Frontal cortex (tissue), 4 donors: Measurements from ENCODE around the gene DDX31. TPM values are rescaled to one million over a fixed set of nuclear protein-coding genes. Genes with fewer than 3 reads are reported as not detected.
A peak's percentile ranks its signal among the peaks of the same experiment; 100 is the strongest.
"Not testable (repeated sequence)": the region's sequence is repeated elsewhere in the genome, so short reads cannot be mapped to it uniquely, and the experiment has no call there.

Source experiments
- DNase-seq, 2 donors: peaks; one replicate each; pipeline ENCODE4 v3.0.0; 2012; ENCODE audit warnings: low spot score in 2 of 2
- FAIRE-seq: peaks from 2 replicates; lab custom pipeline; 2012; peaks lifted over from hg19 to GRCh38; lab: Jason Lieb, UNC
- total RNA-seq: library from RNA; depleted of rRNA; stranded (reverse); fragments of >200 nt; gene quantifications from one replicate; pipeline ENCODE4 v1.2.3, GENCODE V29; 2014
- donor health status: control.
- donor health status: control.
- donor health status: control.

The DDX31 gene
- total RNA-seq = 7.3 TPM

- DNase-seq = peak; percentile 92 to 93
- no peak for FAIRE-seq
Observed at GRCh38 chr9:132669698-132670456, at the start of gene DDX31. Gene DDX31, minus strand, starts transcription at chr9:132669983. Its CDS starts 49 bp downstream, at chr9:132669934.

GRCh38 chr9:132718381-132718928 lies 48.7 kb upstream of the DDX31 start:
- not testable (repeated sequence) for FAIRE-seq, DNase-seq

- FAIRE-seq (no peak), DNase-seq (no peak)
Observed at GRCh38 chr9:132717326-132717945, 47.7 kb upstream of the DDX31 start.

- FAIRE-seq = no peak
- DNase-seq = no peak
Observed at GRCh38 chr9:132716007-132716406, 46.2 kb upstream of the DDX31 start.

GRCh38 chr9:132712753-132713152 lies 43.0 kb upstream of the DDX31 start:
- no peak for DNase-seq
- FAIRE-seq = no peak

- FAIRE-seq (no peak), DNase-seq (no peak)
Observed at GRCh38 chr9:132711846-132712245, 42.1 kb upstream of the DDX31 start.

- FAIRE-seq, DNase-seq: not testable (repeated sequence)
Observed at GRCh38 chr9:132711152-132711551, 41.4 kb upstream of the DDX31 start.

- DNase-seq = no peak
- FAIRE-seq = no peak
Observed at GRCh38 chr9:132710333-132710732, 40.5 kb upstream of the DDX31 start.

GRCh38 chr9:132708769-132709430 lies 39.1 kb upstream of the DDX31 start:
- DNase-seq (no peak), FAIRE-seq (no peak)

GRCh38 chr9:132708239-132708638 lies 38.5 kb upstream of the DDX31 start:
- no peak for FAIRE-seq

GRCh38 chr9:132703336-132703735 lies 33.6 kb upstream of the DDX31 start:
- DNase-seq (no peak), FAIRE-seq (no peak)

More at GRCh38 chr9:132708239-132708638, 38.5 kb upstream of the DDX31 start:
- DNase-seq = no peak

GRCh38 chr9:132702254-132702653 lies 32.5 kb upstream of the DDX31 start:
- DNase-seq = no peak
- no peak for FAIRE-seq

GRCh38 chr9:132699956-132700355 lies 30.2 kb upstream of the DDX31 start:
- DNase-seq (no peak), FAIRE-seq (no peak)

GRCh38 chr9:132698989-132699388 lies 29.2 kb upstream of the DDX31 start:
- DNase-seq (no peak), FAIRE-seq (no peak)

- no peak for DNase-seq
- FAIRE-seq = no peak
Observed at GRCh38 chr9:132697230-132697629, 27.4 kb upstream of the DDX31 start.

GRCh38 chr9:132694144-132694543 lies 24.4 kb upstream of the DDX31 start:
- no peak for FAIRE-seq
- no peak for DNase-seq

- no peak for FAIRE-seq
Observed at GRCh38 chr9:132690696-132691095, 20.9 kb upstream of the DDX31 start.

GRCh38 chr9:132683873-132684272 lies 14.1 kb upstream of the DDX31 start:
- FAIRE-seq (no peak), DNase-seq (no peak)

More at GRCh38 chr9:132690696-132691095, 20.9 kb upstream of the DDX31 start:
- DNase-seq = no peak

- FAIRE-seq (no peak), DNase-seq (no peak)
Observed at GRCh38 chr9:132681561-132681960, 11.8 kb upstream of the DDX31 start.

- DNase-seq = no peak
- no peak for FAIRE-seq
Observed at GRCh38 chr9:132679946-132680625, 10.3 kb upstream of the DDX31 start.
